Measurements from ENCODE around the gene PAM16. TPM values are rescaled to one million over a fixed set of nuclear protein-coding genes. Genes with fewer than 3 reads are reported as not detected.

Gene PAM16
- total RNA-seq, 1 experiment from 2014 or later, result 80.4 TPM

- no peak overlapping the region for H2BK5ac ChIP-seq (ENCODE audit: insufficient read length, low read length)
- no peak for DNase-seq
Measured at GRCh38 chr16:4342866-4343744, 8.0 kb downstream of the PAM16 start.

More at GRCh38 chr16:4342866-4343744, 8.0 kb downstream of the PAM16 start:
- no peak overlapping the region for H3K23ac ChIP-seq (ENCODE audit: insufficient read length, low read depth, low read length)
- H4K91ac ChIP-seq (ENCODE audit: insufficient read length, low read depth, low read length), result no peak overlapping the region
- H2BK120ac ChIP-seq (ENCODE audit: low read depth, low read length, poor library complexity, severe bottlenecking), result no peak overlapping the region
- no peak overlapping the region for H3K56ac ChIP-seq (ENCODE audit: insufficient read length, low read depth, low read length)
- Mint-ChIP-seq H3K27me3 (ENCODE audit: low read depth) (peaks cover 4% of the 10 kb centered on the region), H3K9me3 (peaks cover 18% of the 10 kb centered on the region in 2 experiments), H3K27ac (no peak overlapping the region; a peak in 1 of 7 replicates), H3K4me1 (no peaks in the 10 kb centered on the region), H3K36me3 (ENCODE audit: insufficient read depth in 1 of 3, low read depth in 3 of 3) (peaks cover 28 to 44% (median 30%) of the 10 kb centered on the region in 3 experiments), H3K4me3 (no peak overlapping the region)
- no peak overlapping the region for H3K4ac ChIP-seq (ENCODE audit: low read depth, low read length)
- no peak overlapping the region for H2BK20ac ChIP-seq (ENCODE audit: low read depth, low read length, poor library complexity, severe bottlenecking)
- no peak overlapping the region for H3T11ph ChIP-seq (ENCODE audit: low read length)
- no peaks in the 10 kb centered on the region for H3K79me1 ChIP-seq (ENCODE audit: insufficient read depth, low read depth, low read length, poor library complexity, severe bottlenecking)
- no peak overlapping the region for H3K27ac ChIP-seq (ENCODE audit: insufficient read length, low read depth, low read length)
- no peak overlapping the region for H4K8ac ChIP-seq (replicated peaks; ENCODE audit: insufficient read length, low read depth, low read length)
- no peak overlapping the region for H2AFZ ChIP-seq (ENCODE audit: low read length)
- H4K20me1 ChIP-seq (ENCODE audit: control insufficient read depth, insufficient read depth, insufficient read length), result no peaks in the 10 kb centered on the region
- H3K14ac ChIP-seq (ENCODE audit: insufficient read depth, low read length), result no peak overlapping the region
- H2BK12ac ChIP-seq (ENCODE audit: insufficient read length, low read depth, low read length), result no peak overlapping the region
- TF ChIP-seq, protein P1, sequence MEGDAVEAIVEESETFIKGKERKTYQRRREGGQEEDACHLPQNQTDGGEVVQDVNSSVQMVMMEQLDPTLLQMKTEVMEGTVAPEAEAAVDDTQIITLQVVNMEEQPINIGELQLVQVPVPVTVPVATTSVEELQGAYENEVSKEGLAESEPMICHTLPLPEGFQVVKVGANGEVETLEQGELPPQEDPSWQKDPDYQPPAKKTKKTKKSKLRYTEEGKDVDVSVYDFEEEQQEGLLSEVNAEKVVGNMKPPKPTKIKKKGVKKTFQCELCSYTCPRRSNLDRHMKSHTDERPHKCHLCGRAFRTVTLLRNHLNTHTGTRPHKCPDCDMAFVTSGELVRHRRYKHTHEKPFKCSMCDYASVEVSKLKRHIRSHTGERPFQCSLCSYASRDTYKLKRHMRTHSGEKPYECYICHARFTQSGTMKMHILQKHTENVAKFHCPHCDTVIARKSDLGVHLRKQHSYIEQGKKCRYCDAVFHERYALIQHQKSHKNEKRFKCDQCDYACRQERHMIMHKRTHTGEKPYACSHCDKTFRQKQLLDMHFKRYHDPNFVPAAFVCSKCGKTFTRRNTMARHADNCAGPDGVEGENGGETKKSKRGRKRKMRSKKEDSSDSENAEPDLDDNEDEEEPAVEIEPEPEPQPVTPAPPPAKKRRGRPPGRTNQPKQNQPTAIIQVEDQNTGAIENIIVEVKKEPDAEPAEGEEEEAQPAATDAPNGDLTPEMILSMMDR (conservative IDR thresholded peaks at IDR 0.05), result no peak
- H3K18ac ChIP-seq (ENCODE audit: insufficient read length, low read depth, low read length), result no peak overlapping the region
- H2BK15ac ChIP-seq (ENCODE audit: low read depth, low read length), result no peak overlapping the region
- H3K9me3 ChIP-seq (ENCODE audit: control insufficient read depth, low read depth, low read length), result no peaks in the 10 kb centered on the region
- H2AK5ac ChIP-seq (ENCODE audit: insufficient read length, low read length), result no peak overlapping the region
- no CpG with 5 or more reads among the region's 21 CpGs for WGBS (ENCODE audit: extremely low coverage, insufficient read length, low lambda C conversion rate)
- H3K4me2 ChIP-seq (ENCODE audit: insufficient read depth, insufficient read length, low read length), result no peak overlapping the region
- H4K5ac ChIP-seq (ENCODE audit: insufficient read length, low read depth, low read length), result no peak overlapping the region
- H3K27me3 ChIP-seq (ENCODE audit: insufficient read depth, low read length), result no peaks in the 10 kb centered on the region
- peaks cover 3% of the 10 kb centered on the region; the same call in 1 of the 2 replicates for H3K79me2 ChIP-seq (ENCODE audit: insufficient read depth, low read length)
- H3K23me2 ChIP-seq (ENCODE audit: insufficient read length, low read depth, low read length, poor library complexity, severe bottlenecking), result no peaks in the 10 kb centered on the region
- H3K4me1 ChIP-seq (ENCODE audit: insufficient read depth, low read length), result no peaks in the 10 kb centered on the region
- H3K9ac ChIP-seq (ENCODE audit: extremely low read depth, insufficient read length, low read length), result no peak overlapping the region
